ENCODE results near the gene CHFR.

GRCh38 chr12:132824053-132824452 lies 63.4 kb downstream of the CHFR start:
- no peak for TF ChIP-seq EZH2phosphoT487 (IDR thresholded peaks at IDR 0.05; ENCODE audit: unreplicated experiment)
- TF ChIP-seq CTCF (conservative IDR thresholded peaks at IDR 0.05; ENCODE audit: low read depth in 2 of 2) = no peak
- no peak for TF ChIP-seq JUNB (IDR thresholded peaks at IDR 0.05; ENCODE audit: unreplicated experiment)
- TF ChIP-seq ZNF462 (CRISPR knock-in tag; IDR thresholded peaks at IDR 0.05) = no peak
- TF ChIP-seq POLR2AphosphoS5 (IDR thresholded peaks at IDR 0.05; ENCODE audit: low read depth) = no peak

All from GM23338 (cell line).